GM21381 (cell line): ENCODE measurements around the gene HECTD2.

Source experiments
- ATAC-seq: cut with Tn5 transposase; IDR thresholded peaks from one replicate; pipeline ENCODE4 v1.9.1; 2021; ENCODE audit warnings: mild to moderate bottlenecking, moderate library complexity; ENCODE audit not compliant: unreplicated experiment

Gene HECTD2

GRCh38 chr10:91465261-91465660 is 55.1 kb downstream of the HECTD2 start:
- no peak for ATAC-seq

- no peak for ATAC-seq
Observed at GRCh38 chr10:91467114-91467513, 57.0 kb downstream of the HECTD2 start.

- ATAC-seq: no peak
Observed at GRCh38 chr10:91471602-91472001, 61.5 kb downstream of the HECTD2 start.

GRCh38 chr10:91472911-91473310 is 62.8 kb downstream of the HECTD2 start:
- ATAC-seq: no peak

- ATAC-seq: no peak
Observed at GRCh38 chr10:91474009-91474408, 63.9 kb downstream of the HECTD2 start.

GRCh38 chr10:91477236-91477635 is 67.1 kb downstream of the HECTD2 start:
- no peak for ATAC-seq

GRCh38 chr10:91479583-91479982 is 69.4 kb downstream of the HECTD2 start:
- ATAC-seq: no peak

- no peak for ATAC-seq
Observed at GRCh38 chr10:91487911-91488582, 77.9 kb downstream of the HECTD2 start.

GRCh38 chr10:91493313-91493712 is 83.2 kb downstream of the HECTD2 start:
- no peak for ATAC-seq

- ATAC-seq: no peak
Observed at GRCh38 chr10:91495402-91495801, 85.3 kb downstream of the HECTD2 start.

GRCh38 chr10:91496016-91496415 is 85.9 kb downstream of the HECTD2 start:
- ATAC-seq: no peak

GRCh38 chr10:91511549-91512330 is 101.6 kb downstream of the HECTD2 start:
- ATAC-seq: no peak

- no peak for ATAC-seq
Observed at GRCh38 chr10:91512458-91512857, 102.3 kb downstream of the HECTD2 start.

GRCh38 chr10:91513598-91514424 is 103.7 kb downstream of the HECTD2 start:
- no peak for ATAC-seq

GRCh38 chr10:91514787-91515186 is 104.6 kb downstream of the HECTD2 start:
- ATAC-seq: no peak

GRCh38 chr10:91517394-91517793 is 107.2 kb downstream of the HECTD2 start:
- ATAC-seq: no peak

- ATAC-seq: no peak
Observed at GRCh38 chr10:91519899-91520514, 109.9 kb downstream of the HECTD2 start.

- ATAC-seq: no peak
Observed at GRCh38 chr10:91520661-91521060, 110.5 kb downstream of the HECTD2 start.

- ATAC-seq: no peak
Observed at GRCh38 chr10:91521439-91521838, 111.3 kb downstream of the HECTD2 start.

- no peak for ATAC-seq
Observed at GRCh38 chr10:91525896-91526712, 116.0 kb downstream of the HECTD2 start.
